ENCODE results near the gene SOCS2. TPM values are rescaled to one million over a fixed set of nuclear protein-coding genes. Genes with fewer than 3 reads are reported as not detected.

The SOCS2 gene
- total and polyA plus RNA-seq, 2 of the 8 experiments (the other 6 are each of a cell fraction or from before 2014, with no cell fraction given): 14.5 to 18.0 TPM

- Histone ChIP-seq H2BK20ac (ENCODE audit: low read length) (no peak overlapping the region), H3K9ac (replicated peaks in 1 of 4; ENCODE audit: extremely low read depth in 1 of 4, low read depth in 3 of 4, low read length in 3 of 4) (no peak overlapping the region), H4K20me1 (replicated peaks in 1 of 2; ENCODE audit: control insufficient read depth in 1 of 2, insufficient read depth in 2 of 2, low read length in 2 of 2) (peaks cover 0 to under 1% of the 10 kb centered on the region in 2 experiments), H2BK15ac (ENCODE audit: low read length) (no peak overlapping the region), H3K14ac (ENCODE audit: insufficient read length) (no peak overlapping the region), H4K91ac (replicated peaks; ENCODE audit: insufficient read length, low read length) (no peak overlapping the region), H3K4me2 (ENCODE audit: insufficient read depth in 1 of 2, low read depth in 2 of 2, low read length in 2 of 2) (no peak overlapping the region), H3K27ac (ENCODE audit: low read depth, low read length) (no peak overlapping the region), H4K8ac (ENCODE audit: extremely low read depth, insufficient read depth, low read length) (no peak overlapping the region), H3K27me3 (replicated peaks in 1 of 4; ENCODE audit: control insufficient read depth in 3 of 4, extremely low read depth in 1 of 4, insufficient read depth in 3 of 4, low read length in 3 of 4) (peaks cover 0 to 3% (median 1%) of the 10 kb centered on the region in 4 experiments; a peak in 4 of 7 replicates), H3K4me3 (ENCODE audit: extremely low read depth in 1 of 4, insufficient read depth in 2 of 4, low read depth in 3 of 4, low read length in 4 of 4) (no peak overlapping the region), H3K36me3 (ENCODE audit: control insufficient read depth in 2 of 4, insufficient read depth in 4 of 4, low read length in 3 of 4) (no peaks in the 10 kb centered on the region), H3K56ac (replicated peaks; ENCODE audit: insufficient read length, low read depth, low read length) (no peak overlapping the region), H3K4ac (replicated peaks; ENCODE audit: insufficient read length, low read depth, low read length) (no peak overlapping the region), H2AK5ac (ENCODE audit: low read depth, low read length) (no peak overlapping the region), H2BK5ac (ENCODE audit: low read depth, low read length) (no peak overlapping the region), H3K9me3 (ENCODE audit: insufficient read depth in 2 of 2, low read depth in 1 of 2, low read length in 1 of 2) (no peaks in the 10 kb centered on the region), H3K79me2 (ENCODE audit: control insufficient read depth in 1 of 2, insufficient read depth in 2 of 2, low read length in 2 of 2) (no peaks in the 10 kb centered on the region), H3K79me1 (ENCODE audit: low read depth, low read length) (no peaks in the 10 kb centered on the region), H3K4me1 (replicated peaks in 1 of 4; ENCODE audit: control insufficient read depth in 3 of 4, insufficient read depth in 4 of 4, low read length in 3 of 4) (no peaks in the 10 kb centered on the region; a peak in 1 of 7 replicates), H4K5ac (ENCODE audit: insufficient read length, low read depth, low read length) (no peak overlapping the region), H3K18ac (ENCODE audit: extremely low read depth, low read length) (no peak overlapping the region), H3K23me2 (ENCODE audit: low read depth, low read length) (peaks cover 9% of the 10 kb centered on the region; the same call in 1 of the 2 replicates), H3K23ac (ENCODE audit: insufficient read length) (no peak overlapping the region), H2AFZ (ENCODE audit: low read length) (no peak overlapping the region), H2BK12ac (ENCODE audit: low read depth, low read length) (no peak overlapping the region), H2BK120ac (replicated peaks; ENCODE audit: low read depth, low read length) (no peak overlapping the region)
- ChIA-PET CTCF (ENCODE audit: partially characterized antibody) (interaction anchor here (0.6 to 5.0 kb wide), 13 partner anchors 10 to 535 kb away, joined by 3 to 51 read pairs (median 4); no protein-coding TSS in a partner anchor), POLR2A (ENCODE audit: partially characterized antibody) (interaction anchor here (0.9 to 1.6 kb wide), 2 partner anchors 11 to 175 kb away, joined by 3 to 4 read pairs; no protein-coding TSS in a partner anchor)
- WGBS, 2 experiments (ENCODE audit: extremely low coverage in 1 of 2, insufficient coverage in 1 of 2, insufficient read length in 1 of 2, insufficient replicate concordance in 2 of 2, low coverage in 1 of 2, low lambda C conversion rate in 2 of 2, missing lambda C conversion rate in 1 of 2): 91% methylated on average over 3 of the region's 3 CpGs; no CpG with 5 or more reads in 1 of the 2 experiments
- no peak for FAIRE-seq
- no peak for DNase-seq (ENCODE audit: low read depth in 1 of 2, low spot score in 2 of 2)
- TF ChIP-seq SAP30 (IDR thresholded peaks at IDR 0.05; ENCODE audit: insufficient read depth, insufficient replicate concordance, low read length) (no peak), TAF1 (IDR thresholded peaks at IDR 0.05; ENCODE audit: low read depth, low read length) (no peak), MAX (IDR thresholded peaks at IDR 0.05) (no peak), RNF2 (IDR thresholded peaks at IDR 0.05; ENCODE audit: borderline replicate concordance, low read depth, low read length, missing control alignments, poor library complexity, severe bottlenecking) (no peak), JUND (IDR thresholded peaks at IDR 0.05; ENCODE audit: low read length) (no peak), TBP (IDR thresholded peaks at IDR 0.05; ENCODE audit: low read depth, low read length) (no peak), CTBP2 (IDR thresholded peaks at IDR 0.05; ENCODE audit: borderline replicate concordance, insufficient read depth, insufficient read length, low read length) (no peak), EGR1 (IDR thresholded peaks at IDR 0.05; ENCODE audit: borderline replicate concordance, low read depth, low read length) (no peak), HDAC6 (IDR thresholded peaks at IDR 0.05; ENCODE audit: low read depth, low read length) (no peak), ATF2 (IDR thresholded peaks at IDR 0.05; ENCODE audit: low read length) (no peak), SP2 (IDR thresholded peaks at IDR 0.05; ENCODE audit: low read length) (no peak)
Measured at GRCh38 chr12:93567174-93567573, 5.3 kb upstream of the SOCS2 start.
